Activated naive CD4-positive, alpha-beta T cell treated with anti-CD3 and anti-CD28 coated beads, Interleukin-2, amount 50 U/mL, for 72 hours (primary cell): ENCODE data around the gene EPG5. TPM values are rescaled to one million over a fixed set of nuclear protein-coding genes. Genes with fewer than 3 reads are reported as not detected.
"Not testable (repeated sequence)": the region's sequence is repeated elsewhere in the genome, so short reads cannot be mapped to it uniquely, and the experiment has no call there.

Experiments used
- ATAC-seq, 2 donors: fragments of 150-1000 bp; cut with Tn5 transposase; 2 replicates each; pipeline ENCODE4 v1.10.0; 2021; ENCODE audit warnings: mild to moderate bottlenecking in 2 of 2, moderate library complexity in 2 of 2
- DNase-seq, 2 donors: peaks; one replicate each; pipeline ENCODE4 v3.0.0; 2021 to 2022; ENCODE audit warnings: low spot score in 2 of 2
- H3K27ac Mint-ChIP-seq, 2 donors: one replicate each; pipeline ENCODE4 v1.8.0; 2022; ENCODE audit warnings: mild to moderate bottlenecking in 2 of 2, mixed read lengths in 2 of 2
- H3K36me3 Mint-ChIP-seq, 2 donors: one replicate each; pipeline ENCODE4 v1.8.0; 2022; ENCODE audit warnings: mixed read lengths in 2 of 2
- H3K9me3 Mint-ChIP-seq, 2 donors: one replicate each; pipeline ENCODE4 v1.8.0; 2022; ENCODE audit warnings: mixed read lengths in 2 of 2
- total RNA-seq, 2 donors: library from RNA; stranded (reverse); gene quantifications; one replicate each; pipeline ENCODE4 v1.2.3, GENCODE V29; 2022

The EPG5 gene
- total RNA-seq, 2 donors from 2014 or later, result 20.9 to 34.2 TPM

DNA sequence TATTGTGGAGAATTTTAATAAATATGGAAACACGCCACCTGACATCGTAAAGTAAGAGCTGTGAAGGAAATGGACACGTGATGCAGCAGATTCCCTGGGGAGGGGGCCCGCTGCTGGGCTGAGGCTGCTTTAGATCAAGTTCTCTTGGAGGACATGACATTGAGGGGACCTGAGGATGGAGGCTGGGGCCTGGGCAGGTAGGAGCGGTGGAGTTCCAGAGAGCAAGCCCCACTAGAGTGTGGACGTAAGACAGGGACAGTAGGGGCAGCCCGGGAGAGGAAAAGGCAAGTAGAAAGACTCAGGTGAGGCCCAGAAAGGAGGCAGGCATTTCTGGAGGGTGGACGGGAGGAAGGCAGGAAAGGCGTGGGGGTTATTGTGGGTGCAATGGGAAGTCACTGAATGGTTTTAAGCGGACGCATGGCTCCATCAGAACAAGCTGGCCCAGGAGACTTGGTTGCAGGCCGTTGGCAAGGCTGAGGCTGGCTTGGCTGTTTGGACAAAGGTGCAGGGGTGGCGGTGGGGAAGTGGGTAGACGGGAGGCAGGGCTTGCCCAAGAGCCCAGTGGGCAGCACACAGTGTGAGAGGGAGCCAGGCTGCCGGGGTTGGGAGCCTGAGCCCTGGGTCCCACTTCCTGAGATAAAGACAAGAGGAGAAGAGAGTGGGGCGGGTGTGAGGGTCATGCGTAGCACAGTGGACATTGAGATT lies 125.9 kb downstream of the EPG5 start:
- ATAC-seq, result no peak
- Mint-ChIP-seq H3K36me3 (peaks cover 0 to 4% of the 10 kb centered on the region in 2 donors), H3K9me3 (no peaks in the 10 kb centered on the region), H3K27ac (peak overlapping the region in 1 of 2 donors; percentile 0)
- no peak for DNase-seq

DNA sequence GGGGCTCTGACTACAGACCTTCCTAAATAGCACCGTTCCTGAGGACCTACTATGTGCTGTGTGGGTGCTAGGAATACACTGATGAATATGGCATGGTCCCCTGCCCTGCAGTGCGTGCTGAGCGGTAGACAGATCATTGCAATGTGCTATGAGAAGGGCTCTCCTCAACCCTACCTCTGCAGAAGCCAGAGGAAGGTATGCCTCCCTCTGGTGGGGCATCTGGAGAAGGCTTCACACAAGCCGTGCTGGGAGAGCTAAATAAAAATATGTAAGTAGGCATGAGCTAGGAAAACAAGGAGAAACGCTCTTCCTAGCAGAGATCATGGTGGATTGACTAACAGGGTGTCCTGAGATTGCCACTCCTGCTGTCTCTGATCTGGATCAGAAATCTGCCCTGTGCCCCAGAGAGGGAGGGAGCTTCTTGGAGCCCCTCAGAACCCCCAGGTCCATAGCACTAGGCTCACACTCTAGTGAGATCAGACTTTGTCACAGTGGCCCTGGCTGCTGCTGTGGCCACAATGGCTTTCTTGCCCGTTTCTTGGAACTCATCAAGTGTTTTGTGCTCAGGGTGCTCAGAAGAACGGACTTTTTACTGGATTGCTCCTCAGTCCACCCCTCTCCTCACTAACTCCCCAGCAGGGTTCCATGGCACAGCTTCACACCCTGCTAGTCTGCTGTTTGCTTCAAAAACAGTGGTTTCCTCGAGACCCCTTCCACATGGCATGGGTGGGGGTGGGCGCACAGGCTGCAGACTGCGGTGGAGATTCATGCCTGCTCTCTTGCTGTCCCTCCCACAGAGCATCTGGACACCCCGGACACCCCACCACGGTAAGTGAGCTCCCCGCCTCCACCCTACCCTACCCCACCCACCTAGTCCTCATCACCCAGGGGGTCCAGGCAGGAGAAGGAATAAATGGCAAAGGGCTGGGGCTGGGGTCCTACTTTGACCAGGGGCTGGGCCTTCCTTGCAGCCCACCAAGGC lies 127.4 kb downstream of the EPG5 start:
- Mint-ChIP-seq H3K36me3 (peaks cover 0 to 4% of the 10 kb centered on the region in 2 donors), H3K27ac (no peak overlapping the region), H3K9me3 (no peaks in the 10 kb centered on the region)
- ATAC-seq (peak in 1 of 2 donors; percentile 66), DNase-seq (no peak)

DNA sequence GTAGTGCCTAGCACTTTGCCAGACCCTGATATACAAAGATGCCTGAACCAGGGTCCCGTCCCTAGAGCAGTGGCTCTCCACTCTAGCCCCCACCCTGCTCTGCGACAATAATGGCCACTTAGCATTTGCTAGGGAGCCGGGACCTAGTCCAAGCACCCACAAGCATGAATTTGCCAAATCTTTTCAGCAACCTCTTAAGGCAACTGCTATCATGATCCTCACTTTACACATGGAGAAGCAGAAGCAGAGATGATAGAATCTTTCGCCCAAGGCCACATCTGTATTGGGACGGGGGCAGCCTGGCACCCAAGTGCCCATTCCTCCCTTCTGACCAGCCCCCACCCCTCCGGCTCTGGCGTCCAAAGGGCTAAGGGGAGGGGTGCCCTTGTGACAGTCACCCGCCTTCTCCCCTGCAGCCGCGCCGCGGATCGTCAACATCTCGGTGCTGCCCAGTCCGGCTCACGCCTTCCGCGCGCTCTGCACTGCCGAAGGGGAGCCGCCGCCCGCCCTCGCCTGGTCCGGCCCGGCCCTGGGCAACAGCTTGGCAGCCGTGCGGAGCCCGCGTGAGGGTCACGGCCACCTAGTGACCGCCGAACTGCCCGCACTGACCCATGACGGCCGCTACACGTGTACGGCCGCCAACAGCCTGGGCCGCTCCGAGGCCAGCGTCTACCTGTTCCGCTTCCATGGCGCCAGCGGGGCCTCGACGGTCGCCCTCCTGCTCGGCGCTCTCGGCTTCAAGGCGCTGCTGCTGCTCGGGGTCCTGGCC lies 128.6 kb downstream of the EPG5 start:
- no peak overlapping the region for H3K27ac Mint-ChIP-seq
- no peaks in the 10 kb centered on the region for H3K9me3 Mint-ChIP-seq
- peaks cover 0 to 4% of the 10 kb centered on the region in 2 donors for H3K36me3 Mint-ChIP-seq
- no peak for ATAC-seq
- no peak for DNase-seq

DNA sequence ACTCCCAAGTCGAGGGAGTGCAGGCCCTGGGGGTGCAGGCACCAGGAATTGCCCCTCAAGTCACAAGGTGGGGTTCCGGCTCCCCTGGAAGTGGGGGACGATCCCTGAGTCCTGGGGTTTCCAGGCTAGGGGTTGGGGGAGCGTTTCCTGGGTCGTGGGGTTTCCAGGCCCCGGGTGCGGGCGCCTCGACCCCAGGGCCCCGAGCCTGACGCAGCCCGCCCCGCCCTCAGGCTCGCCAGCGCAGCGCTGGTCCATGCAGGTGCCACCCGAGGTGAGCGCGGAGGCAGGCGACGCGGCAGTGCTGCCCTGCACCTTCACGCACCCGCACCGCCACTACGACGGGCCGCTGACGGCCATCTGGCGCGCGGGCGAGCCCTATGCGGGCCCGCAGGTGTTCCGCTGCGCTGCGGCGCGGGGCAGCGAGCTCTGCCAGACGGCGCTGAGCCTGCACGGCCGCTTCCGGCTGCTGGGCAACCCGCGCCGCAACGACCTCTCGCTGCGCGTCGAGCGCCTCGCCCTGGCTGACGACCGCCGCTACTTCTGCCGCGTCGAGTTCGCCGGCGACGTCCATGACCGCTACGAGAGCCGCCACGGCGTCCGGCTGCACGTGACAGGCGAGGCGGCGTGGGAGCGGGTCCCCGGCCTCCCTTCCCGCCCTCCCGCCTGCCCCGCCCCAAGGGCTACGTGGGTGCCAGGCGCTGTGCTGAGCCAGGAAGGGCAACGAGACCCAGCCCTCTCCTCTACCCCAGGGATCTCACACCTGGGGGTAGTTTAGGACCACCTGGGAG lies 129.7 kb downstream of the EPG5 start:
- H3K36me3 Mint-ChIP-seq, result peaks cover 0 to 4% of the 10 kb centered on the region in 2 donors
- no peak overlapping the region for H3K27ac Mint-ChIP-seq
- ATAC-seq (peak; percentile 64 to 85), DNase-seq (peak in 1 of 2 donors; percentile 47)
- H3K9me3 Mint-ChIP-seq, result no peaks in the 10 kb centered on the region

DNA sequence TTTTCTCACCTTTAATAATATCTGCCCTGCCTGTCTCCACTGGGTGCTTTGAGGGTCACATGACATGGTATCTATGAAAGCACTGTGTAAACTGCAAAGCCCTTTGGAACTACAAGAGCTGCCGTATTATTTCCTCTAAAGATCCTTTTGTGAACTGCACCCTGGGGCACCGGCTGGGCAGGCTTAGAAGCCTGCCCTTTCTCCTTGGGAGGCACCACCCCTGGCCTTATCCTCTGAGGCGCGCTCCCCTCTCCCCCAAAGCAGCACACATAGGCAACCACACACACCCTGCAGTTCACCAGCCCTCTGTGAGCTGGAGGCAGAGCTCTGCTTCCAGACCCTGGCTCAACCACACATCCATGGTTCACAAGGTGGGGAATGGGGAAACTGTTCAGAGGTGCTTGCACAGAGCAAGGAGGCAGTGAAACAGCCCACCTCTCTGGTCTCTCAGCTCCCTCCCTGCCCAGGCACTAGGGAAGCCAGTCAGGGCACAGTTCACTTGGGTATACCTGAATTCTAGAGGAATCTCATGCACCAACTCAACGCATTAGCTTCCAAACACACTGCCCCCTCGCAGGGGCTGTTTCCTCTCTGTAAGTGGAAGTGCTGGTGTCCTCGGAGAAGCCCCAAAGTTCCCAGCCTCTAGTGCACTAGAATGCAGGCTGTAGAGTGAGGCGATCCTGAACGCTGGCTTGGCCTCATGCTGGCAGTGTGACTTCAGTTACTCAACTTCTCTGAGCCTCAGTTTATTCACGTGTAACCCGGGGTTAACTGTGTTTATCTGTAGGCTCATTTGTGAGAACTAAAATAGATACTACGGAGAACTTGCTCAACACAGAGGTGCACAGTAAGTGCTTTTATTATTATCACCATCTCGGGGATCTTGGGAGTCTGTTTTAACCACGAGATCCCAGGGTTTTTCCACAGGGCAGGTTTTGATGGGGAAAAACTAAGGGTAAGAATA lies 130.6 kb downstream of the EPG5 start:
- no peak for ATAC-seq
- H3K36me3 Mint-ChIP-seq, result peaks cover 0 to 4% of the 10 kb centered on the region in 2 donors
- no peak overlapping the region for H3K27ac Mint-ChIP-seq
- no peaks in the 10 kb centered on the region for H3K9me3 Mint-ChIP-seq
- no peak for DNase-seq

DNA sequence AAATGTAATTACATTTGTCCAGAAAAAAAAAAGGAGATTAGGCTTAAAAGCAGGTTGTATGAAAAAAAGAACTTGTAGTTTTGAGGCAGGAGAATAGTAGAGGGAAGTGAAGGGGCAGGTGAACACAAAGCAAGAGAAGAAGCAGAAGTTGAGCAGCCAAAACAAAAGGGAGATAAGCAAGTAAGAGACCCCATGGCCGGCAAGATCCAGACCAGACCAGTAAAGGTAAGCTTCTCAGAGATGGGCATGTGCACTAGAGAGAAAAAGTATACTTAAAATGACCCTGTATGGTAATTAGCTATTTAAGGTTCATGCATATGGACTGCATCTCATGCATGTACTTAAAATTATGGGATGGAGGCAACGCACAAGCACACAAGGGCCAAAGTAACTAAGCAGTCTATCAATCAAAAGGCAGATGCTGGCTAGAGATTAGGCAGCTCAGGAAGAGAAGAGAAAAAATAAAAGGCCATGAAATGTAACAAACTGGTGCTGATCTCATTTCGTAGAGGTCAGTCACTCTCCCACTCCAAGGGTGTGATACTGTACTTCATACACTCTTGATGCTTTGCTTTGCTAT lies 132.0 kb downstream of the EPG5 start:
- Mint-ChIP-seq H3K9me3 (no peaks in the 10 kb centered on the region), H3K27ac (no peak overlapping the region), H3K36me3 (peaks cover 0 to 4% of the 10 kb centered on the region in 2 donors)
- DNase-seq (no peak), ATAC-seq (no peak)

DNA sequence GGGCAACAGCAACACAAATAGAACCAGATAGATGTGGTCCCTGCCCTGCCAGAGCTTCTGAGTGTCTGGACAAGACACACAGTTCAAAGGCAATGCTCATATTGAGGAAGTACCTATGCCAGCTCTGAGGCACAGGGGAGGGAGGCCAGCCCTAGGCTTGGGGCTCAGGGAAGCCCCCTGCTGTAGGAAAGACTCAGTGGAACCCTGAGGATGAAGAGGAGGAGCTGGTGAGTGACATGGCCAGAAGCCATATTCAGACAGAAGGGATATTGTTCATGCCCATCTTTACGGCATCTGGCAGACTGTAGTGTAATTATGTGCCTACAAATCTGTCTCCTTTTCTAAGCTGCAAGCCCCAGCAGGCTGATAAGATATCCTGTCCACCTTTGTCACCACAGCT lies 132.8 kb downstream of the EPG5 start:
- H3K36me3 Mint-ChIP-seq, result peaks cover 0 to 4% of the 10 kb centered on the region in 2 donors
- no peaks in the 10 kb centered on the region for H3K9me3 Mint-ChIP-seq
- no peak overlapping the region for H3K27ac Mint-ChIP-seq
- DNase-seq (no peak), ATAC-seq (no peak)

DNA sequence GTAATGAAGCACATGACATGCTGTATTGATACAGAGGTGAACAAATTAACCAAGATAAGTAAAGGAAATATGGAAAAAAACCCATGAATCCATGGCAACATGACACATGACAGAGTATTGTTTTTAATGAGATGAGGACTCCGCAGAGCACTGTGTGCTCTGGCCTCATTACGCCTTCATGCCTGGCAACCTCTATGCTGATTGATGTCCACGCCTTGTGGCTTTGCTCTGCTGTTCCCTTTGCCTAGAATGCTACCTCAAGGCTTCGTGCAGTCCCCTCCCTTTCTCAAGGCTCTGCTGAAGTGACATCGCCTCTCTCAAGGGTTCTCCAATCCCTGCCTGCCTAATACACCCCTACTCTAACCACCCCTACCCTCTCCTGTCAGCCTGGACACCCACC lies 133.3 kb downstream of the EPG5 start:
- no peak for DNase-seq
- peaks cover 0 to 4% of the 10 kb centered on the region in 2 donors for H3K36me3 Mint-ChIP-seq
- H3K9me3 Mint-ChIP-seq, result no peaks in the 10 kb centered on the region
- no peak overlapping the region for H3K27ac Mint-ChIP-seq
- no peak for ATAC-seq

DNA sequence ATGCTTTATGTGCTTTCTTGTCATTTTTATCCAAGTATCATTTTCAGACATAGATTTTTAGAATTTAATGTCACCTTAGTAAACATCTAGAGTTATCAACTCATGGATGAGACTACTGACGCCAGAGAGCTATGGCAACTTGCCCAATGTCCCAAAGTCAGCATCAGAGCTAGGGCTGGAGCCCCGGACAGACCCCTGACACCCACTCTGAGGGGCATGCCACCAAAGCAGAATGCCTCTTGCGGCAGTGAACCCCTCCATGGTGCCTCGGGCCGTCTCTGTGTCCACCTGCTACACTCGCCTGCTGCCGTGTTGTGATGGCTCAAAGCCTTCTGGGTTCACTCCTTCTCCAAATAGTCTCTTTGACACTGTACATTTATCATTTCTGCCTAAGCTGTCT lies 136.2 kb downstream of the EPG5 start:
- Mint-ChIP-seq H3K36me3 (no peaks in the 10 kb centered on the region), H3K9me3 (no peaks in the 10 kb centered on the region), H3K27ac (no peak overlapping the region)
- DNase-seq (no peak), ATAC-seq (no peak)

DNA sequence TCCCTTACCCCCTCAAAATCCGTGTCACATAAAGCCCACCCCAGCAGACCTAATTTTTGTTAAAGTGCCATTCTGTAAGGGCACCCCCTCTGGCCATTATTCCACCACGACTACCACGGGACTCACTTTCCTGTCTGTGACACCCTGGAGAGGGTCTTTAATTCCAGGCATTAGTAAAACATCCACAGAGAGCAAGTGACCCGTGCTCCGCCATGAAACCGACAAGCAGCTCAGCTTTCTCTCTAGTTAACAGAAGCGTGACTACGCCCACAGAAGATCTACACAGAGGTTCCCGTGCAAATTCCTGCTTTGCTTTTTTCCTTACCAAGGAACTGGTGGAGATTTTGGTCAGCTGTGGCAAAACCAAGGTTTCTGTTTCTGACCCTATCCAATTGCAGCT lies 137.3 kb downstream of the EPG5 start:
- ATAC-seq, result no peak
- no peaks in the 10 kb centered on the region for H3K9me3 Mint-ChIP-seq
- H3K27ac Mint-ChIP-seq, result no peak overlapping the region
- no peak for DNase-seq
- no peaks in the 10 kb centered on the region for H3K36me3 Mint-ChIP-seq

DNA sequence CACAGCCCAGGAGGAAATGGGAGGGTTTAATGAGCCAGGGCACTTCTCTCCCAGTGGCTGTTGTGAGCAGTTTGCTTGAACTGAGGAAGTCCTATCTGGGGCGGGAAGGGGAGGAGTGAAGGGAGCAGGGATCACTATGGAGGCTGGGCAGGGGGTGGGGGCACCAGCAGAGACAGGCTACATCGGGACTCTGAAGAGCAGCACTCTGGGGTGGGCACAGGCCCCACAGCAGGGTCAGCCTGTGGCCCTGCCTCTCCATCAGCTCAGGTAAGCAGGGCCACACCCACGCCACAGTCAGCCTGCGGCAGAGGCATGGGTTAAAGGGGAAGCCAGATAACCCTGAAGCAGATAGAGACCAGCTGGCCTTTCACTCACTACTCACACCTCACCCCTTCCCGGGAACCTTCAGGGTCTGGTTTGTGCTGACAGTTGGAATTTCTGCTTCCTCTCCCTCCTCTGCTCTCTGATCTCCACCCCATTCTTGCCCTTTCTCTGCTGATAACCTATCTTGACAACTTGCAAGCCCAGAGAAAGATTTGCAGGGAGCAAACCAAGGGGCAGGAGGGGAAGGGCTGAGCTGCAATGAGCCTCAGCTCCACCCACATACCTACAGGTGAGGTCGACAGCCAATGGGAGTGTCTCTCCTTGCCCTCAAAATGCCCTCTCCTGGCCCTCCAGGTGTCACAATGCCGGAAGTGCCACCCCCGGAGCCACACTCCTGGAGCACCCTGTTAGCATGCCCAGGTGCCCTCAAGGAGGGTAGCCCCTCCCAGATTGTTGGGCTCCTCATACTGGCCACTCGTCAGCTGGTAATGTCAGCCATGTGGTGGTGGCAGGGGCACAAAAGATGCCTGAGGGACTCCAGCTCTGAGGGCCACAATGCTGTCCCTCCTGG lies 138.0 kb downstream of the EPG5 start:
- Mint-ChIP-seq H3K36me3 (no peaks in the 10 kb centered on the region), H3K27ac (no peak overlapping the region), H3K9me3 (no peaks in the 10 kb centered on the region)
- no peak for ATAC-seq
- no peak for DNase-seq

DNA sequence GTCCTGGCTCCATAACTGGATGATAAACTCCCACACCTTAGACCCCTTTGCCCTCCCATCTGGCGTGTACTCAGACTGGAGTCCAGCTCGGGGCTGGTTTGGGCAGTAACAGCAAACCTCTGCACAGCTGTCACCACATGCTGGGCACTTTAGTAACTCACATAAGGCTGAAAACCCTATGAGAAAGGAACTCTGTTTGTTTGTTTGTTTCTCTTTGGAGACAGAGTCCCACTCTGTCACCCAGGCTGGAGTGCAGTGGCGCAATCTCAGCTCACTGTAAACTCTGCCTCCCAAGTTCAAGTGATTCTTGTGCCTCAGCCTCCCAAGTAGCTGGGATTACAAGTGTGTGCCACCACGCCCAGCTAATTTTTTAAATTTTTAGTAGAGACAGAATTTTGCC lies 140.4 kb downstream of the EPG5 start:
- not testable (repeated sequence) for H3K27ac Mint-ChIP-seq, ATAC-seq, H3K36me3 Mint-ChIP-seq, DNase-seq, H3K9me3 Mint-ChIP-seq

DNA sequence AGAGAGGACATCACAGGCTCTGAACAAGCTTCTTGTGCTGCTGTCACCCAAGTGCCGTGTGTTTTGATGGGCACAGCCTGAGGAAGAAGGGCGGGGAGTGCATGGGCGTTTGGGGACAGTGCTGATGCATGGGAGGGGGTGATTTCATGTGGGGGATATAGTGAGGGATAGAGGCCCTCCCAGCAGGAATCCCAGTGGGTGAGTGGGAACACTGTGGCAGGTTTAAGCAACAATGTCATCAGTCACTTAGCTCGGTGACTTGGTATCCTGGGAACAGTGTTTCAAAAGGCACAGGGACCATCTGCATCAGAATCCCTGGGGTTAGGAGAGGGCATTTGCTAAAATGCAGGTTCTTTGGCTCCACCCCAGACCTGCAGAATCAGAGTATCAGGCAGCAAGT lies 141.0 kb downstream of the EPG5 start:
- Mint-ChIP-seq H3K36me3 (peaks cover 0 to 5% of the 10 kb centered on the region in 2 donors), H3K27ac (peak overlapping the region in 1 of 2 donors; percentile 65), H3K9me3 (peaks cover 0 to 3% of the 10 kb centered on the region in 2 donors)
- DNase-seq (no peak), ATAC-seq (no peak)
